IPS-20b (cell line): Measurements from ENCODE around the gene KMT5B.
A peak's percentile ranks its signal among the peaks of the same experiment; 100 is the strongest.

ENCODE experiments used
- H3K27ac ChIP-seq: one replicate; pipeline ENCODE4 v1.5.1; 2013; ENCODE audit warnings: low read length
- H3K27me3 ChIP-seq: 2 replicates; pipeline ENCODE4 v1.6.1; 2013; ENCODE audit warnings: mild to moderate bottlenecking, low read length, inconsistent platforms; ENCODE audit not compliant: insufficient read depth
- H3K36me3 ChIP-seq: 2 replicates; pipeline ENCODE4 v1.6.1; 2013; ENCODE audit warnings: low read depth, mild to moderate bottlenecking, inconsistent platforms, low read length, moderate library complexity; ENCODE audit not compliant: insufficient read depth
- H3K4me1 ChIP-seq: 2 replicates; pipeline ENCODE4 v1.6.1; 2013; ENCODE audit warnings: mild to moderate bottlenecking, control low read depth, inconsistent platforms, low read length, moderate library complexity; ENCODE audit not compliant: insufficient read depth
- H3K4me3 ChIP-seq: 2 replicates; pipeline ENCODE4 v1.5.1; 2013; ENCODE audit warnings: mild to moderate bottlenecking, low read length, inconsistent platforms
- H3K9ac ChIP-seq: 2 replicates; pipeline ENCODE4 v1.6.1; 2013; ENCODE audit warnings: low read depth, mild to moderate bottlenecking, inconsistent platforms, low read length, moderate library complexity
- H3K9me3 ChIP-seq: 2 replicates; pipeline ENCODE4 v1.6.1; 2013; ENCODE audit warnings: mild to moderate bottlenecking, low read depth, low read length, inconsistent platforms; ENCODE audit not compliant: insufficient read depth

KMT5B gene

GRCh38 chr11:68196219-68196618, 16.9 kb downstream of the KMT5B start:
- no peak overlapping the region for H3K9ac ChIP-seq
- H3K4me3 ChIP-seq: no peak overlapping the region
- no peaks in the 10 kb centered on the region for H3K27me3 ChIP-seq
- no peaks in the 10 kb centered on the region for H3K9me3 ChIP-seq
- H3K27ac ChIP-seq: no peak overlapping the region
- H3K4me1 ChIP-seq: peaks cover 14% of the 10 kb centered on the region
- no peaks in the 10 kb centered on the region for H3K36me3 ChIP-seq

GRCh38 chr11:68194675-68195294, 18.3 kb downstream of the KMT5B start:
- Histone ChIP-seq H3K9ac (no peak overlapping the region), H3K4me3 (no peak overlapping the region), H3K27me3 (no peaks in the 10 kb centered on the region), H3K36me3 (no peaks in the 10 kb centered on the region), H3K9me3 (no peaks in the 10 kb centered on the region), H3K4me1 (peaks cover 14% of the 10 kb centered on the region), H3K27ac (no peak overlapping the region)

GRCh38 chr11:68193018-68193417, 20.1 kb downstream of the KMT5B start:
- Histone ChIP-seq H3K9ac (no peak overlapping the region), H3K4me1 (peaks cover 14% of the 10 kb centered on the region), H3K4me3 (no peak overlapping the region), H3K9me3 (no peaks in the 10 kb centered on the region), H3K36me3 (peaks cover 10% of the 10 kb centered on the region; the same call in 1 of the 2 replicates), H3K27ac (no peak overlapping the region), H3K27me3 (no peaks in the 10 kb centered on the region)

- Histone ChIP-seq H3K36me3 (peaks cover 17% of the 10 kb centered on the region; the same call in 1 of the 2 replicates), H3K4me3 (no peak overlapping the region), H3K27me3 (no peaks in the 10 kb centered on the region), H3K4me1 (peaks cover 14% of the 10 kb centered on the region), H3K9ac (no peak overlapping the region), H3K27ac (no peak overlapping the region), H3K9me3 (no peaks in the 10 kb centered on the region)
These were observed 21.2 kb downstream of the KMT5B start for GRCh38 chr11:68191661-68192579.

GRCh38 chr11:68189888-68190287, 23.2 kb downstream of the KMT5B start:
- Histone ChIP-seq H3K4me1 (peaks cover 26% of the 10 kb centered on the region), H3K27me3 (no peaks in the 10 kb centered on the region), H3K36me3 (peaks cover 29% of the 10 kb centered on the region), H3K4me3 (no peak overlapping the region), H3K9ac (no peak overlapping the region), H3K27ac (no peak overlapping the region), H3K9me3 (no peaks in the 10 kb centered on the region)

GRCh38 chr11:68189082-68189481, 24.0 kb downstream of the KMT5B start:
- Histone ChIP-seq H3K4me3 (no peak overlapping the region), H3K36me3 (peaks cover 37% of the 10 kb centered on the region), H3K4me1 (peaks cover 26% of the 10 kb centered on the region), H3K27ac (no peak overlapping the region), H3K9ac (no peak overlapping the region), H3K27me3 (no peaks in the 10 kb centered on the region), H3K9me3 (no peaks in the 10 kb centered on the region)

GRCh38 chr11:68186061-68186460, 27.0 kb downstream of the KMT5B start:
- Histone ChIP-seq H3K36me3 (peaks cover 59% of the 10 kb centered on the region), H3K27ac (no peak overlapping the region), H3K4me3 (0 out of 2 replicates have a peak overlapping the region, but pooled peaks have one; percentile 17), H3K9me3 (no peaks in the 10 kb centered on the region), H3K9ac (no peak overlapping the region), H3K27me3 (no peaks in the 10 kb centered on the region), H3K4me1 (peaks cover 13% of the 10 kb centered on the region; the same call in 1 of the 2 replicates)

- Histone ChIP-seq H3K9me3 (no peaks in the 10 kb centered on the region), H3K27ac (no peak overlapping the region), H3K4me3 (no peak overlapping the region), H3K36me3 (peaks cover 80% of the 10 kb centered on the region), H3K9ac (no peak overlapping the region), H3K4me1 (peaks cover 13% of the 10 kb centered on the region; the same call in 1 of the 2 replicates), H3K27me3 (no peaks in the 10 kb centered on the region)
These were observed 31.2 kb downstream of the KMT5B start for GRCh38 chr11:68181719-68182451.

- H3K9ac ChIP-seq: no peak overlapping the region
- no peak overlapping the region for H3K27ac ChIP-seq
- H3K4me1 ChIP-seq: no peaks in the 10 kb centered on the region
- H3K36me3 ChIP-seq: peaks cover 78% of the 10 kb centered on the region
- H3K4me3 ChIP-seq: no peak overlapping the region
- no peaks in the 10 kb centered on the region for H3K27me3 ChIP-seq
- no peaks in the 10 kb centered on the region for H3K9me3 ChIP-seq
These were observed 33.2 kb downstream of the KMT5B start for GRCh38 chr11:68179847-68180246.

- Histone ChIP-seq H3K27me3 (no peaks in the 10 kb centered on the region), H3K27ac (no peak overlapping the region), H3K9ac (no peak overlapping the region), H3K4me1 (no peaks in the 10 kb centered on the region), H3K36me3 (peaks cover 79% of the 10 kb centered on the region), H3K9me3 (no peaks in the 10 kb centered on the region), H3K4me3 (no peak overlapping the region)
These were observed 35.2 kb downstream of the KMT5B start for GRCh38 chr11:68177877-68178276.

GRCh38 chr11:68173926-68174325, 39.2 kb downstream of the KMT5B start:
- H3K9ac ChIP-seq: no peak overlapping the region
- no peaks in the 10 kb centered on the region for H3K4me1 ChIP-seq
- H3K9me3 ChIP-seq: no peaks in the 10 kb centered on the region
- H3K4me3 ChIP-seq: no peak overlapping the region
- peaks cover 89% of the 10 kb centered on the region for H3K36me3 ChIP-seq
- H3K27me3 ChIP-seq: no peaks in the 10 kb centered on the region
- H3K27ac ChIP-seq: no peak overlapping the region
